NCI-H1417 (cell line): ENCODE measurements around the gene CA12.
A peak's percentile ranks its signal among the peaks of the same experiment; 100 is the strongest.
"Not testable (repeated sequence)": the region's sequence is repeated elsewhere in the genome, so short reads cannot be mapped to it uniquely, and the experiment has no call there.

Source experiments
- DNase-seq, 3 experiments: peaks; one replicate each; lab custom pipeline; 2025; lab: John Stamatoyannopoulos, UW

CA12 gene

GRCh38 chr15:63358241-63359029, 23.2 kb downstream of the CA12 start:
- no peak for DNase-seq

DNA sequence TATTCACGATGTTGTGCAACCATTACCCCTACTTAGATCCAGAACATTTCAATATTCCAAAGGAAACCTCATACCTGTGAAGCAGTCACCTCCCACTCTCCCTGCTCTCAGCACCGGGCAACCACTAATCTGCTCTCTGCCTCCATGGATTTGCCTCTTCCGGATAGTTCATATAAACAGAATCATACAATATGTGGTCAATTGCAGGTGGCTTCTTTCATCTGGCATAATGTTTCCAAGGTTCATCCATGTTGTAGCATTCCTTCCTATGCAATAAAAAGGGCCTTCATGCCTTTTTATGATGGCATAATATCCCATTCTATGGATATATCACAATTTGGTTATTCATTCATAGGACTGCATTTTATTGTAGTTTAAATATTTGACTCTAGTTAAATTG, 23.9 kb downstream of the CA12 start:
- DNase-seq = no peak

- DNase-seq = no peak
Measured at GRCh38 chr15:63357061-63357460, 24.6 kb downstream of the CA12 start.

GRCh38 chr15:63354821-63355650, 26.6 kb downstream of the CA12 start:
- DNase-seq = no peak

- no peak for DNase-seq
Measured at GRCh38 chr15:63353887-63354286, 27.8 kb downstream of the CA12 start.

DNA sequence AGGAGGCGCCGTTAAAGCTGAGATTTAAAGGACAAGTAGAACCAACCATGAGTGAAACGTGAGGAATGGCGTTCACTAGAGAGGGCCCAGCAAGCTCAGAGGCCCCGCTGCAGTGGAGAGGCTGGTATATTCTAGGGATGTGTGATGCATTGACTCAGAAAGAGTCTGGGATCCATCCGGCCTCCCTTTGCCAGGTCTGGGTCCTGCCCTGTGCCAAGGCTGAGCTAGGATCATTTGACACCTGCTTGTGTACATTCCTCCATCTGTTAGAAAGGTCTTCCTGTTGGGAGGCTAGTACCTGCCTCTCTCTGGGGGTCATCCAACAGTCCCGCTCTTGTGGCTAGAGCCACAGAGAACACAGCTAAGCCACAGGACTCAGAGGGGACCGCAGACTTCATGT, 28.4 kb downstream of the CA12 start:
- DNase-seq = no peak

DNA sequence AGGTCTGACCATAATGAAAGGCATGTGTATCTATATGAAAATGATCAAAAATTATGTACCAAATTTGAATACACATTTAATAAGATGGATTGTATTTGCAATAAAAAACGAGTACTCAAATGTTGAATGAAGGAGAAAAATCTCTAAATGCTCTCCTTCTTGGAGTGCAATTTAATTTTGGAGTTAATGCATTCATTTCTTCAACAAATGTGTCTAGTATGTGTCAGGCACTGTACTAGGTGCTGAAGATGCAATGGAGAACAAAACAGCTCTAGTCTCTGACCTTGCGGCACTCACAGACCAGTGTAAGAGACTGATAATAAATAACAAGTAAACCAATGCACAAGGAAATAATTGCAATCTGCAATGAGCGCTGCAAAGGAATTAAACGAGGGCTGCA, 28.8 kb downstream of the CA12 start:
- DNase-seq = no peak

- no peak for DNase-seq
Measured at GRCh38 chr15:63351170-63351569, 30.5 kb downstream of the CA12 start.

GRCh38 chr15:63350178-63350621, 31.4 kb downstream of the CA12 start:
- no peak for DNase-seq

GRCh38 chr15:63349621-63350020, 32.0 kb downstream of the CA12 start:
- no peak for DNase-seq

GRCh38 chr15:63349156-63349555, 32.5 kb downstream of the CA12 start:
- DNase-seq = no peak

- no peak for DNase-seq
Measured at GRCh38 chr15:63348392-63348791, 33.3 kb downstream of the CA12 start.

GRCh38 chr15:63347074-63347857, 34.4 kb downstream of the CA12 start:
- peak in 1 of 3 experiments; percentile 58 for DNase-seq

GRCh38 chr15:63345391-63345752, 36.3 kb downstream of the CA12 start:
- DNase-seq = no peak

DNA sequence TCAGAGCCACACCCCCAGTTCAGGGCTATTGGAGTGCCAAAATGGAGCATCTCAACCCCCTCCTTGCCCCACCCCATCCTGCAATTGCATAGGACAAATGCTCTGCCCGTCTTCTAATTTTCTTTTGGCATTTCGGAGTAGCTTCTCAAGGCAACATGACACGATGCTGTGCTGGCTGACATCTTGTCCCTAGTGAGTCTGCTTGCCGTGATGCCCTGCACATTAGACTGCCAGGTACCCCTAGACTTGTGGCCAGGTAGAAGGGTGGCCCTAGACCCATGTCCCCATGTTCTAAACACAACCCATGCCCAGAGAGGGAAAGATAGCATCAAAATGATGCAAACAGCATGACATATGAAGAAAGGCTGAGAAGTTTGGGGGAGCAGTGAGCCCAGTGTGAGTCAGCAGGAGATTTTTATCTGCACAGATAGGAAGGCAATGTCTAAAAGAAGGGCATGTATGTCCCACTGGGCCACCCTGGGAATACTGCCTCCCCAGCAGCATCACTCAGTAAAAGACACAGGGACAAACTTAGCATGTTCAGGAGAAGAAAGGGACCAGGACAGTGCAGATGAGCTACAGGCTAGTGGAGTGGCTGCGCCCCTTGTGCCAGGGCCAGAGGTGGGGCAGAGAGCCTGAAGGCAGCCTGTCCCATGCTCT, 36.8 kb downstream of the CA12 start:
- no peak for DNase-seq

DNA sequence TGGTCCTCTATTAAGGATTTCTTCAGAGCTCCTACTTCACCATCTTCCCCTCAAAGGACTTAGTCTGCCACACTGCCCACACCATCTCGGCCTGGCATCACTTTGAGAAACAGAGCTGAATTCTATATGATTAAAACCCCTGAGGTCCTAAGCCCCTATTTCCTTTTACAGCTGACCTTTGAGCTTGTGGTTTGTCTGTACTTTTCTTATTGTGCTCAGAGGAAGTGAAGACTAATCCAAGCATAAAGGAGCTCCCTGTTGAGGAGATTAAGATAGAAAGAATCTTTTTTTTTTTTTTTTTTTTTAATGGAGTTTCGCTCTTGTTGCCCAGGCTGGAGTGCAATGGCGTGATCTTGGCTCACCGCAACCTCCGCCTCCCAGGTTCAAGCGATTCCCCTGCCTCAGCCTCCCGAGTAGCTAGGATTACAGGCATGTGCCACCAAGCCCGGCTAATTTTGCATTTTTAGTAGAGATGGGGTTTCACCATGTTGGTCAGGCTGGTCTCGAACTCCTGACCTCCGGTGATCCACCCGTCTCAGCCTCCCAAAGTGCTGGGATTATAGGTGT, 38.6 kb downstream of the CA12 start:
- not testable (repeated sequence) for DNase-seq

GRCh38 chr15:63341898-63342297, 39.7 kb downstream of the CA12 start:
- DNase-seq = no peak

DNA sequence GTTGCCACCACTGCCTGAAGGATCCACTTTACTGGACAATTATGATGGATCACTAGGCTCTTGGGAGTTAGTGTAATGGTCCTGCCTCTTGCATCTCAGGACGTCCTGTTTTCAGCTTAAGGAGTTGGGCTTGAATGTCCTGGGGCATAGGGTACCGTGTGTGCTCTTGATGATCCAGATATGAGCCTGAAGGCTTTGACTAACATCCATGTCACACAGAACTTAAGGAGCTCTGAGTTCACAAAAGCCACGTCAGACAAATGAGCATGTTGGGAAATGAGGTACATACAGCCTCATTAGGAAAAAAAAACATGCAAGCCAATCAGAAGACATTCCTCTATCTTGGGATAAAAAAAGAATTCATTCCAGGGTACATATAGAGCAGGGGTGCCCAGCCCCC, 40.8 kb downstream of the CA12 start:
- DNase-seq = no peak

DNA sequence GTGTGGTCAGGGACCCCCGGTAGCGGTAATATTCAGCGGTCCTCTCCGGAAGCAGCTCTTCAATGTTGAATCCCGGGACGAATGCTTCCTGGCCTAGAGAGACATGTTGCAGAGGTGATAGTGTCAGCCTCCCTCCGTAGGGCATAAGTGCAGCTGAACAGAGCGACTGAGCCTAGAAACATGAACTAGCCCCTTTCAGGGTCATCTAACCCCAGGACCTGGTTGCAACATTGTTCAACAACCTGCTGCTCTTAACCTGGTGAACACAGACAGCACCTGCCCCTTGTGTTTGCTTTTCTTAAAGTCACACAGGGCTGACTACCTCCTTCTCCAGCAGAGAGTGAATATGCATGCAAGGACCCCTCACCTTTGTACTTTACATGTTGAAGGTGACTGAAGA, 41.3 kb downstream of the CA12 start:
- peak in 1 of 3 experiments; percentile 10 for DNase-seq

- DNase-seq = no peak
Measured at GRCh38 chr15:63339836-63340235, 41.8 kb downstream of the CA12 start.

DNA sequence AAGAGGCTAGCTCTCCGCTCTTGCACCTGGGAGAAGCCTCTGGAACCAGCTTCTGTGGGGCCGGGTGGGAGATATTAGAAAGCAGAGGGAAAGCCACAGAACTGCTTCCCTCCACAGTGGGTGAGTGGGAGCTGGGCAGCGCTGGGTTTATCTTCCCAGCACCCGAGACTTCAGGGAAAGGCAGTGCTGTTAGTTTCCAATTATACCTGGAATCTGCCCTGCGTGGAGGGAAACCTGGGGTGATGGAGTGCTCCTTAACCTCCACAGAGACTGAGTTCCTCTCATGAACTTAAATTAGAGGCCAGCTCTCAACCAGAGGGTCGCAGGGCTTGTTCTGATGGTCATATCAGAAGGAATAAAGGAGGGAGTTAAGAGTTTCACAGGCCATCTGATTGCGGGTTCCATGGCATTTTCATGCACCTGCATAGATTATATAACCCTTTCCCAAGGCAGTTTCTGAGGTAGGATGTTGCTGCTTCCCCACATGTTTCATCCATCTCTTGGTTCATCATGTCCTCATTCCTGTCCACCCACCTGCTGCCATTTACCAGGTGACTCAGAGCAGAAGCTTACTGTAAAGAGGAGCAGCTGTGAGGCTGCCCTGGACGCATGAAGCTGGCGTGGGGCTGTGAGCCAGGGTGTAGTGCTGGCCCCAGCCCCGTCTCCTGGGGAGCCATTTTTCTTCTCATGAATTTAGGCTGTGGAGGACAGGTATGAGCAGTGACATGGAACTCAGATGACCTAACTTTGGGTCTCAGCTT, 42.5 kb downstream of the CA12 start:
- no peak for DNase-seq
